HepG2 (cell line): ENCODE results near the gene ABO. TPM values are rescaled to one million over a fixed set of nuclear protein-coding genes. Genes with fewer than 3 reads are reported as not detected.

Experiments
- ATAC-seq: fragments of 200-7000 bp; cut with Tn5 transposase; 3 replicates; pipeline ENCODE4 v1.9.1; 2020; ENCODE audit warnings: mild to moderate bottlenecking, moderate library complexity
- BruUV-seq: library from RNA; stranded (reverse); fragments of 400-500 nt; replicated peaks from 2 replicates; lab custom pipeline; 2021; lab: Mats Ljungman, UMichigan
- CTCF ChIA-PET: fragments of 300-600 bp; formaldehyde crosslinking; extraction: SDS; loops from one replicate; lab custom pipeline; 2021; ENCODE audit warnings: low total read pairs, inconsistent platforms, low intra/inter-chr PET ratio; lab: Yijun Ruan, JAX
- POLR2A ChIA-PET: fragments of 350-600 bp; sonication (Branson Sonifier 250); formaldehyde crosslinking; loops from one replicate; lab custom pipeline; 2020; ENCODE audit warnings: antibody characterized with exemption, inconsistent platforms; lab: Yijun Ruan, JAX
- DNase-seq: peaks from one replicate; pipeline ENCODE4 v3.0.0-alpha.2; 2015; ENCODE audit warnings: low spot score
- FAIRE-seq: peaks from 3 replicates; lab custom pipeline; 2011; peaks lifted over from hg19 to GRCh38; lab: Jason Lieb, UNC
- H2AFZ ChIP-seq: one replicate; pipeline ENCODE4 v1.6.1; 2011; ENCODE audit warnings: low read length, inconsistent platforms
- H3K27ac ChIP-seq: fragments of 300-600 bp; 3 replicates; pipeline ENCODE4 v1.8.0; 2011; ENCODE audit warnings: mixed run types, mild to moderate bottlenecking, mixed read lengths, low read length, inconsistent platforms; ENCODE audit not compliant: insufficient read depth; ENCODE audit errors: extremely low read length
- H3K27me3 ChIP-seq, 2 experiments: fragments of 200-600 bp in 1 of 2; 2 replicates in 1 of 2; 3 replicates in 1 of 2; pipeline versions ENCODE4 v1.6.0 to v1.8.0; 2011; ENCODE audit warnings: low read length in 2 of 2, mild to moderate bottlenecking in 2 of 2, moderate library complexity in 2 of 2, inconsistent platforms in 1 of 2; ENCODE audit not compliant: insufficient read depth in 2 of 2, control insufficient read depth in 1 of 2
- H3K36me3 ChIP-seq, 2 experiments: fragments of 200-600 bp in 1 of 2; replicated peaks in 1 of 2; 2 replicates in 1 of 2; 3 replicates in 1 of 2; pipeline versions ENCODE4 v1.5.1 to v1.8.0; 2011; ENCODE audit warnings: low read length in 2 of 2, inconsistent platforms in 1 of 2; ENCODE audit not compliant: insufficient read depth in 2 of 2, control insufficient read depth in 1 of 2
- H3K4me1 ChIP-seq: 2 replicates; pipeline ENCODE4 v1.5.1; 2012; ENCODE audit warnings: low read length, inconsistent platforms; ENCODE audit not compliant: insufficient read depth
- H3K4me2 ChIP-seq: 2 replicates; pipeline ENCODE4 v1.6.0; 2011; ENCODE audit warnings: low read depth, low read length, inconsistent platforms
- H3K4me3 ChIP-seq, 3 experiments: fragments of 200-600 bp in 1 of 3; sonication (generic), shearing (Covaris generic) in 1 of 3; replicated peaks in 1 of 3; 2 replicates each; pipeline ENCODE4 v1.5.1; 2011 to 2016; ENCODE audit warnings: low read length in 3 of 3, inconsistent platforms in 2 of 3, low read depth in 2 of 3, mild to moderate bottlenecking in 2 of 3, control low read depth in 1 of 3, mixed read lengths in 1 of 3; ENCODE audit not compliant: insufficient read depth in 1 of 3
- H3K79me2 ChIP-seq: one replicate; pipeline ENCODE4 v1.6.1; 2011; ENCODE audit warnings: low read length, inconsistent platforms; ENCODE audit not compliant: insufficient read depth
- H3K9ac ChIP-seq: 2 replicates; pipeline ENCODE4 v1.6.0; 2011; ENCODE audit warnings: mild to moderate bottlenecking, low read depth, low read length, inconsistent platforms; ENCODE audit not compliant: insufficient read depth
- H3K9me3 ChIP-seq: 2 replicates; pipeline ENCODE4 v1.5.1; 2012; ENCODE audit warnings: mild to moderate bottlenecking, low read length
- H4K20me1 ChIP-seq: 2 replicates; pipeline ENCODE4 v1.6.0; 2011; ENCODE audit warnings: inconsistent platforms, mild to moderate bottlenecking, low read length, moderate library complexity; ENCODE audit not compliant: insufficient read depth
- EED ChIP-seq: sonication (generic); formaldehyde crosslinking; IDR thresholded peaks from 2 replicates; pipeline ENCODE4 v1.5.0; 2020; ENCODE audit warnings: mild to moderate bottlenecking, missing genetic modification reagents
- FOXK1 ChIP-seq: sonication (generic); formaldehyde crosslinking; IDR thresholded peaks from 2 replicates; pipeline ENCODE4 v1.4.0; 2020; ENCODE audit warnings: low read depth, missing genetic modification reagents, borderline replicate concordance
- JUNB ChIP-seq: sonication (generic); formaldehyde crosslinking; IDR thresholded peaks from 2 replicates; pipeline ENCODE4 v1.8.0; 2022; ENCODE audit warnings: missing genetic modification reagents, mild to moderate bottlenecking, borderline replicate concordance
- KLF16 ChIP-seq, 2 experiments: sonication (generic) in 1 of 2; formaldehyde crosslinking in 1 of 2; IDR thresholded peaks; 2 replicates each; pipeline versions ENCODE4 v1.6.1 to v1.8.0; 2016 to 2023; ENCODE audit warnings: missing genetic modification reagents in 2 of 2, missing compliant biosample characterization in 1 of 2
- NCOA5 ChIP-seq: sonication (generic); formaldehyde crosslinking; IDR thresholded peaks from 2 replicates; pipeline ENCODE4 v1.4.0; 2020; ENCODE audit warnings: missing genetic modification reagents
- NRL ChIP-seq: sonication (generic); formaldehyde crosslinking; IDR thresholded peaks from 2 replicates; pipeline ENCODE4 v1.5.0; 2020; ENCODE audit warnings: missing genetic modification reagents, mild to moderate bottlenecking, moderate library complexity, borderline replicate concordance
- SOX5 ChIP-seq: IDR thresholded peaks from 2 replicates; pipeline ENCODE4 v1.6.1; 2016; ENCODE audit warnings: borderline replicate concordance
- SRSF1 ChIP-seq: fragments of 200-400 bp; formaldehyde crosslinking; optimal IDR thresholded peaks from 2 replicates; pipeline ENCODE3; 2017; ENCODE audit warnings: mild to moderate bottlenecking, low read depth, low read length, moderate library complexity
- ZFYVE20 ChIP-seq: sonication (generic); formaldehyde crosslinking; IDR thresholded peaks from 2 replicates; pipeline ENCODE4 v1.8.0; 2023; ENCODE audit warnings: low read depth, mild to moderate bottlenecking, moderate library complexity, missing genetic modification reagents, borderline replicate concordance
- ZNF17 ChIP-seq: sonication (generic); formaldehyde crosslinking; IDR thresholded peaks from 2 replicates; pipeline ENCODE4 v1.5.0; 2020; ENCODE audit warnings: mild to moderate bottlenecking, missing genetic modification reagents
- ZNF468 ChIP-seq: sonication (generic); formaldehyde crosslinking; IDR thresholded peaks from 2 replicates; pipeline ENCODE4 v1.8.0; 2022; ENCODE audit warnings: mild to moderate bottlenecking, moderate library complexity, missing genetic modification reagents
- WGBS: methylation state at CpG from one replicate; pipeline ENCODE4 v1.1.6; 2017; ENCODE audit warnings: low lambda C conversion rate; 5-methylcytosine and 5-hydroxymethylcytosine counted together
- in situ Hi-C: cut with HindIII; loops from 2 replicates; pipeline ENCODE4 v1.10.0; 2017; ENCODE audit warnings: low pct_unique_long_range_greater_than_20kb; ENCODE audit not compliant: extremely low pct_ligation_motif_present
- intact Hi-C: fragments of 100-400 bp; cut with micrococcal nuclease; formaldehyde crosslinking; loops from one replicate; pipeline ENCODE4 v1.10.0; 2022; ENCODE audit not compliant: unreplicated experiment
- polyA plus RNA-seq, 8 experiments: library from polyadenylated mRNA; depleted of rRNA in 3 of 8; stranded (reverse) in 7 of 8; unstranded in 1 of 8; fragments of >200 nt; fragmentation: Illumina TruSeq in 4 of 8; extraction: Trizol in 4 of 8; gene quantifications; 2 replicates each; pipeline versions ENCODE4 v1.2.1 to v1.2.3, GENCODE V29; 2011 to 2016; ENCODE audit warnings: low read depth in 4 of 8, missing spikeins in 1 of 8, mixed read lengths in 1 of 8; ENCODE audit not compliant: insufficient read depth in 1 of 8
- total RNA-seq, 5 experiments: library from RNA; depleted of rRNA; stranded (reverse); fragments of >200 nt; fragmentation: Illumina TruSeq; extraction: Trizol; gene quantifications; 2 replicates each; pipeline ENCODE4 v1.2.3, GENCODE V29; 2016; ENCODE audit warnings: low read depth in 1 of 5
- TF ChIP-seq, protein P1 (sequence below), 2 experiments: sonication (generic) in 1 of 2; formaldehyde crosslinking in 1 of 2; IDR thresholded peaks; 2 replicates each; pipeline versions ENCODE4 v1.4.0 to v1.6.1; 2018 to 2020; ENCODE audit warnings: missing genetic modification reagents in 2 of 2, borderline replicate concordance in 1 of 2, low read depth in 1 of 2, mild to moderate bottlenecking in 1 of 2, missing biosample characterization in 1 of 2
- TF ChIP-seq, protein P2 (sequence below): sonication (generic); formaldehyde crosslinking; IDR thresholded peaks from 2 replicates; pipeline ENCODE4 v1.5.1; 2020; ENCODE audit warnings: missing genetic modification reagents, mild to moderate bottlenecking, borderline replicate concordance
- TF ChIP-seq, protein P3 (sequence below): sonication (generic); formaldehyde crosslinking; IDR thresholded peaks from 2 replicates; pipeline ENCODE4 v1.4.0; 2020; ENCODE audit warnings: missing genetic modification reagents
- TF ChIP-seq, protein P4 (sequence below): sonication (generic); formaldehyde crosslinking; IDR thresholded peaks from 2 replicates; pipeline ENCODE4 v1.9.0; 2021; ENCODE audit warnings: missing genetic modification reagents, mild to moderate bottlenecking, borderline replicate concordance

Gene ABO
- total and polyA plus RNA-seq, 2 of the 13 experiments (the other 11 are each of a cell fraction or from before 2014, with no cell fraction given) = not detected

DNA sequence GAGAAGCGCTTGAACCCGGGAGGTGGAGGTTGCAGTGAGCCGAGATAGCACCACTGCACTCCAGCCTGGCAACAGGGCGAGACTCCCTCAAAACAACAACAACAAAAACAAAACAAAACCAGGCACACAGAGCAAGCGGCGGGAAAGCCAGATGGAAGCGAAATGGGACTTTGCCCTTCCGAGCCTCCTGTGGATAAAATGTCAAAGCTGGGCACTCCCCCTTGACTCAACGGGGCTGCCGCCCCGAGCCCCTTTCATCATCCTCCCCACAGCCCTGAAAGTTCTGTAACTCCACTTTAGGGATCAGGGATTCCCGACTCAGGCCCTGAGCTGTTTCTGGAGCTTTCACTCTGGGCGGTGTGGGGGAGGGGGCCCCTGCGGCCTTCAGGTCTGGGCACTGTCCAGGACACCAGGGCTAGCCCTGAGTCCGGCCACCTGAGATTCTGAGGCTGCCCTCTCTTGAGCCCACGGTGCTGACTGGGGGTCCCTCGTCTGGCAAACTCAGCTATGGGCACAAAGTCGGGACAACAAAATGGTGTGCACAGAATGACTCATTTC lies 35.4 kb downstream of the ABO start:
- H4K20me1 ChIP-seq = no peaks in the 10 kb centered on the region
- no peaks in the 10 kb centered on the region for H3K79me2 ChIP-seq
- FAIRE-seq = no peak
- H3K27ac ChIP-seq = no peak overlapping the region
- H3K27me3 ChIP-seq = peaks cover 2 to 8% of the 10 kb centered on the region in 2 experiments; a peak in 2 of 5 replicates
- TF ChIP-seq ZFYVE20 (CRISPR knock-in tag) (no peak), KLF16 (CRISPR knock-in tag; IDR thresholded peaks at IDR 0.05) (no peak), NRL (CRISPR knock-in tag) (no peak), JUNB (CRISPR knock-in tag) (0 out of 2 replicates have a peak, but pooled peaks have one; percentile 12), ZNF468 (no peak), ZNF17 (CRISPR knock-in tag) (no peak), SOX5 (CRISPR knock-in tag) (no peak), NCOA5 (CRISPR knock-in tag) (no peak), FOXK1 (CRISPR knock-in tag) (no peak), SRSF1 (no peak), EED (CRISPR knock-in tag) (no peak)
- TF ChIP-seq, protein P1, sequence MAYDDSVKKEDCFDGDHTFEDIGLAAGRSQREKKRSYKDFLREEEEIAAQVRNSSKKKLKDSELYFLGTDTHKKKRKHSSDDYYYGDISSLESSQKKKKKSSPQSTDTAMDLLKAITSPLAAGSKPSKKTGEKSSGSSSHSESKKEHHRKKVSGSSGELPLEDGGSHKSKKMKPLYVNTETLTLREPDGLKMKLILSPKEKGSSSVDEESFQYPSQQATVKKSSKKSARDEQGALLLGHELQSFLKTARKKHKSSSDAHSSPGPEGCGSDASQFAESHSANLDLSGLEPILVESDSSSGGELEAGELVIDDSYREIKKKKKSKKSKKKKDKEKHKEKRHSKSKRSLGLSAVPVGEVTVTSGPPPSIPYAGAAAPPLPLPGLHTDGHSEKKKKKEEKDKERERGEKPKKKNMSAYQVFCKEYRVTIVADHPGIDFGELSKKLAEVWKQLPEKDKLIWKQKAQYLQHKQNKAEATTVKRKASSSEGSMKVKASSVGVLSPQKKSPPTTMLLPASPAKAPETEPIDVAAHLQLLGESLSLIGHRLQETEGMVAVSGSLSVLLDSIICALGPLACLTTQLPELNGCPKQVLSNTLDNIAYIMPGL (CRISPR knock-in tag; IDR thresholded peaks at IDR 0.05; ENCODE audit: borderline replicate concordance in 1 of 2, low read depth in 1 of 2) = no peak
- TF ChIP-seq, protein P2, sequence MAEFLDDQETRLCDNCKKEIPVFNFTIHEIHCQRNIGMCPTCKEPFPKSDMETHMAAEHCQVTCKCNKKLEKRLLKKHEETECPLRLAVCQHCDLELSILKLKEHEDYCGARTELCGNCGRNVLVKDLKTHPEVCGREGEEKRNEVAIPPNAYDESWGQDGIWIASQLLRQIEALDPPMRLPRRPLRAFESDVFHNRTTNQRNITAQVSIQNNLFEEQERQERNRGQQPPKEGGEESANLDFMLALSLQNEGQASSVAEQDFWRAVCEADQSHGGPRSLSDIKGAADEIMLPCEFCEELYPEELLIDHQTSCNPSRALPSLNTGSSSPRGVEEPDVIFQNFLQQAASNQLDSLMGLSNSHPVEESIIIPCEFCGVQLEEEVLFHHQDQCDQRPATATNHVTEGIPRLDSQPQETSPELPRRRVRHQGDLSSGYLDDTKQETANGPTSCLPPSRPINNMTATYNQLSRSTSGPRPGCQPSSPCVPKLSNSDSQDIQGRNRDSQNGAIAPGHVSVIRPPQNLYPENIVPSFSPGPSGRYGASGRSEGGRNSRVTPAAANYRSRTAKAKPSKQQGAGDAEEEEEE (CRISPR knock-in tag) = no peak
- TF ChIP-seq, protein P3, sequence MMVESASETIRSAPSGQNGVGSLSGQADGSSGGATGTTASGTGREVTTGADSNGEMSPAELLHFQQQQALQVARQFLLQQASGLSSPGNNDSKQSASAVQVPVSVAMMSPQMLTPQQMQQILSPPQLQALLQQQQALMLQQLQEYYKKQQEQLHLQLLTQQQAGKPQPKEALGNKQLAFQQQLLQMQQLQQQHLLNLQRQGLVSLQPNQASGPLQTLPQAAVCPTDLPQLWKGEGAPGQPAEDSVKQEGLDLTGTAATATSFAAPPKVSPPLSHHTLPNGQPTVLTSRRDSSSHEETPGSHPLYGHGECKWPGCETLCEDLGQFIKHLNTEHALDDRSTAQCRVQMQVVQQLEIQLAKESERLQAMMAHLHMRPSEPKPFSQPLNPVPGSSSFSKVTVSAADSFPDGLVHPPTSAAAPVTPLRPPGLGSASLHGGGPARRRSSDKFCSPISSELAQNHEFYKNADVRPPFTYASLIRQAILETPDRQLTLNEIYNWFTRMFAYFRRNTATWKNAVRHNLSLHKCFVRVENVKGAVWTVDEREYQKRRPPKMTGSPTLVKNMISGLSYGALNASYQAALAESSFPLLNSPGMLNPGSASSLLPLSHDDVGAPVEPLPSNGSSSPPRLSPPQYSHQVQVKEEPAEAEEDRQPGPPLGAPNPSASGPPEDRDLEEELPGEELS (CRISPR knock-in tag) = 0 out of 2 replicates have a peak, but pooled peaks have one; percentile 6
- TF ChIP-seq, protein P4, sequence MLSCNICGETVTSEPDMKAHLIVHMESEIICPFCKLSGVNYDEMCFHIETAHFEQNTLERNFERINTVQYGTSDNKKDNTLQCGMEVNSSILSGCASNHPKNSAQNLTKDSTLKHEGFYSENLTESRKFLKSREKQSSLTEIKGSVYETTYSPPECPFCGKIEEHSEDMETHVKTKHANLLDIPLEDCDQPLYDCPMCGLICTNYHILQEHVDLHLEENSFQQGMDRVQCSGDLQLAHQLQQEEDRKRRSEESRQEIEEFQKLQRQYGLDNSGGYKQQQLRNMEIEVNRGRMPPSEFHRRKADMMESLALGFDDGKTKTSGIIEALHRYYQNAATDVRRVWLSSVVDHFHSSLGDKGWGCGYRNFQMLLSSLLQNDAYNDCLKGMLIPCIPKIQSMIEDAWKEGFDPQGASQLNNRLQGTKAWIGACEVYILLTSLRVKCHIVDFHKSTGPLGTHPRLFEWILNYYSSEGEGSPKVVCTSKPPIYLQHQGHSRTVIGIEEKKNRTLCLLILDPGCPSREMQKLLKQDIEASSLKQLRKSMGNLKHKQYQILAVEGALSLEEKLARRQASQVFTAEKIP (CRISPR knock-in tag) = no peak
- no peak for ATAC-seq
- H3K36me3 ChIP-seq = no peaks in the 10 kb centered on the region
- H3K4me3 ChIP-seq = peak overlapping the region in 1 of 3 experiments; percentile 69; a peak in 1 of 6 replicates
- H3K9ac ChIP-seq = no peak overlapping the region
- POLR2A ChIA-PET = interaction anchor here (1.2 kb wide), 1 partner anchor 221 kb away, joined by 3 read pairs; no protein-coding TSS in a partner anchor
- in situ Hi-C loops = loop anchor here (10.0 kb wide), 1 partner anchor 85 kb away; no protein-coding TSS in a partner anchor
- H3K4me2 ChIP-seq = peak overlapping the region; percentile 83; the same call in 1 of the 2 replicates
- 65% methylated on average over 9 of the region's 18 CpGs for WGBS
- peaks cover 33% of the 10 kb centered on the region for H3K4me1 ChIP-seq
- DNase-seq = no peak
- BruUV-seq = no TSS peak
- CTCF ChIA-PET = no interaction called here
- no peak overlapping the region for H2AFZ ChIP-seq
- H3K9me3 ChIP-seq = no peaks in the 10 kb centered on the region
- intact Hi-C loops = no loop called here
